Osteoblast (primary cell): Measurements from ENCODE around the gene CALHM5. TPM values are rescaled to one million over a fixed set of nuclear protein-coding genes. Genes with fewer than 3 reads are reported as not detected.

Experiments
- DNase-seq: peaks from one replicate; pipeline ENCODE4 v3.0.0; 2011; ENCODE audit warnings: low spot score, mixed read lengths; ENCODE audit not compliant: insufficient read length; ENCODE audit errors: missing footprints
- H2AFZ ChIP-seq: 2 replicates; pipeline ENCODE4 v1.6.0; 2011; ENCODE audit warnings: mild to moderate bottlenecking, low read length
- H3K27ac ChIP-seq: 2 replicates; pipeline ENCODE4 v1.5.1; 2011; ENCODE audit warnings: mild to moderate bottlenecking, low read depth, low read length, moderate library complexity
- H3K27me3 ChIP-seq: 2 replicates; pipeline ENCODE4 v1.6.0; 2012; ENCODE audit warnings: mild to moderate bottlenecking, control low read depth, inconsistent platforms, low read length, moderate library complexity; ENCODE audit not compliant: insufficient read depth
- H3K36me3 ChIP-seq: 2 replicates; pipeline ENCODE4 v1.5.1; 2011; ENCODE audit warnings: mild to moderate bottlenecking, low read length, control low read depth, moderate library complexity; ENCODE audit not compliant: insufficient read depth
- H3K4me1 ChIP-seq: 2 replicates; pipeline ENCODE4 v1.5.1; 2011; ENCODE audit warnings: mild to moderate bottlenecking, low read length, control low read depth, moderate library complexity; ENCODE audit not compliant: insufficient read depth
- H3K4me2 ChIP-seq: 2 replicates; pipeline ENCODE4 v1.6.0; 2011; ENCODE audit warnings: mild to moderate bottlenecking, low read length; ENCODE audit not compliant: insufficient read depth
- H3K4me3 ChIP-seq: fragments of 200-600 bp; sonication (generic); 3 replicates; pipeline ENCODE4 v1.5.1; 2012; ENCODE audit warnings: mild to moderate bottlenecking, low read length, inconsistent platforms; ENCODE audit not compliant: insufficient read depth
- H3K79me2 ChIP-seq: 2 replicates; pipeline ENCODE4 v1.6.0; 2012; ENCODE audit warnings: mild to moderate bottlenecking, low read length, control low read depth, inconsistent platforms; ENCODE audit not compliant: insufficient read depth
- H3K9me3 ChIP-seq: 2 replicates; pipeline ENCODE4 v1.5.1; 2011; ENCODE audit warnings: low read depth, low read length, control low read depth
- H4K20me1 ChIP-seq: 2 replicates; pipeline ENCODE4 v1.6.0; 2012; ENCODE audit warnings: mild to moderate bottlenecking, low read length, control low read depth; ENCODE audit not compliant: insufficient read depth
- CTCF ChIP-seq: IDR thresholded peaks from 2 replicates; pipeline ENCODE4 v1.5.1; 2011; ENCODE audit warnings: mild to moderate bottlenecking, low read depth, low read length, moderate library complexity; ENCODE audit errors: extremely low read depth
- total RNA-seq: library from RNA; depleted of rRNA; stranded (reverse); fragments of >200 nt; gene quantifications from 2 replicates; pipeline ENCODE4 v1.2.3, GENCODE V29; 2012

The CALHM5 gene
- total RNA-seq, 1 donor: 14.8 TPM

DNA sequence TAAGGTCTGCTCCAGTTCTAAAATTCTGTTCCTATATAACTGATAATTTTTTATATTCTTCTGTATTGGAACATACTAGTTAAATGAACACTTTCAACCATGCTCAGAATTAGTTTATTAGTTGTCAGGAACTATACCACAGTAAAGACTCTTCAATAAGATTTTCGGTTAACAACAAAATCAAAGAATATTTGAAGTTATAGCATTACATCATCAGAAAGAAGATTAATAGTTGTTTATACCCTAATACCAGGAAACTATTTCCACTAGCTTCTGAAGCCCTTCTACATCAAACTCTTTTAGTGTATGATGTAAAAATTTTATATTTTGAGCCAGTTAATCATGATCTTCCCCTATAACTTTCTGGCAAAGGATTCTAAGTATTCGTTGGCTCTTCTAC is 48.7 kb downstream of the CALHM5 start:
- H3K27ac ChIP-seq: no peak overlapping the region
- no peak for TF ChIP-seq CTCF
- no peaks in the 10 kb centered on the region for H4K20me1 ChIP-seq
- H3K27me3 ChIP-seq: no peaks in the 10 kb centered on the region
- peak overlapping the region; percentile 50 for H2AFZ ChIP-seq
- H3K9me3 ChIP-seq: no peaks in the 10 kb centered on the region
- H3K4me1 ChIP-seq: peaks cover 49% of the 10 kb centered on the region
- no peak for DNase-seq
- no peaks in the 10 kb centered on the region for H3K36me3 ChIP-seq
- no peak overlapping the region for H3K4me2 ChIP-seq
- H3K4me3 ChIP-seq: no peak overlapping the region
- no peaks in the 10 kb centered on the region for H3K79me2 ChIP-seq

- no peaks in the 10 kb centered on the region for H3K79me2 ChIP-seq
- peak overlapping the region; percentile 77 for H2AFZ ChIP-seq
- H3K4me1 ChIP-seq: peaks cover 46% of the 10 kb centered on the region
- H4K20me1 ChIP-seq: no peaks in the 10 kb centered on the region
- H3K4me3 ChIP-seq: peak overlapping the region; percentile 46
- H3K27me3 ChIP-seq: no peaks in the 10 kb centered on the region
- no peak overlapping the region for H3K27ac ChIP-seq
- H3K36me3 ChIP-seq: no peaks in the 10 kb centered on the region
- DNase-seq: peak; percentile 81
- peak overlapping the region; percentile 61 for H3K4me2 ChIP-seq
- TF ChIP-seq CTCF: peak; percentile 95
- no peaks in the 10 kb centered on the region for H3K9me3 ChIP-seq
Observed at GRCh38 chr6:116561377-116562018, 50.1 kb downstream of the CALHM5 start.

- H3K4me2 ChIP-seq: no peak overlapping the region
- DNase-seq: no peak
- no peak overlapping the region for H3K4me3 ChIP-seq
- no peaks in the 10 kb centered on the region for H4K20me1 ChIP-seq
- no peaks in the 10 kb centered on the region for H3K27me3 ChIP-seq
- no peaks in the 10 kb centered on the region for H3K36me3 ChIP-seq
- no peak overlapping the region for H3K27ac ChIP-seq
- TF ChIP-seq CTCF: no peak
- H2AFZ ChIP-seq: no peak overlapping the region
- no peaks in the 10 kb centered on the region for H3K79me2 ChIP-seq
- H3K4me1 ChIP-seq: peaks cover 40% of the 10 kb centered on the region
- no peaks in the 10 kb centered on the region for H3K9me3 ChIP-seq
Observed at GRCh38 chr6:116562019-116562403, 50.6 kb downstream of the CALHM5 start.

DNA sequence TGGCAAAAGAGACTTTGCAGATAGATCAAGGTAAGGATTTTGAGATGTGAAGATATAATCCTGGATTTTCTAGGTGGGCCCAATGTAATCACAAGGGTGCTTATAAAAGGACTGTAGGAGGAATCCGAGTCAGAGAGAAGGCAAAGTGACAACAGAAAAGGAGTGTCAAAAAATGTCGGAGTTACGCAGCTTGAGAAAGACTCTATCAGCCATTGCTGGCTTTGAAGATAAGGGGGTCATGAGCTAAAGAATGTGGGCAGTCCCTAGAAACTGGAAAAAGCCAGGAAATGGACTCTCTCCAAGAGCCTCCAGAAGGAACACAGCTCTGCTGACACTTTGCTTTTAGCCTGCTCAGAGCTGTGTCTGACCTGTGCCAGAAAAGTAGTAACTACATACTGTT is 51.2 kb downstream of the CALHM5 start:
- H3K36me3 ChIP-seq: no peaks in the 10 kb centered on the region
- no peak overlapping the region for H3K4me2 ChIP-seq
- H2AFZ ChIP-seq: peak overlapping the region; percentile 33
- H3K27ac ChIP-seq: no peak overlapping the region
- peaks cover 34% of the 10 kb centered on the region for H3K4me1 ChIP-seq
- no peak for DNase-seq
- no peak for TF ChIP-seq CTCF
- H3K79me2 ChIP-seq: no peaks in the 10 kb centered on the region
- H3K27me3 ChIP-seq: no peaks in the 10 kb centered on the region
- no peak overlapping the region for H3K4me3 ChIP-seq
- no peaks in the 10 kb centered on the region for H4K20me1 ChIP-seq
- no peaks in the 10 kb centered on the region for H3K9me3 ChIP-seq
